Heart left ventricle (tissue), 16 donors: ENCODE results near the gene GTF2E1. TPM values are rescaled to one million over a fixed set of nuclear protein-coding genes. Genes with fewer than 3 reads are reported as not detected.

ENCODE experiments used
- ATAC-seq, 4 donors: fragments of 200-7000 bp; cut with Tn5 transposase; one replicate each; pipeline ENCODE4 v1.9.1; 2020 to 2022; ENCODE audit warnings: moderate library complexity in 4 of 4, mild to moderate bottlenecking in 3 of 4, moderate number of reproducible peaks in 1 of 4
- DNase-seq, 5 donors: peaks; one replicate each; pipeline ENCODE4 v3.0.0-alpha.2; 2020
- H3K27ac ChIP-seq, 12 donors: fragments of 200-600 bp; sonication (generic) in 4 of 12; one replicate each; pipeline versions ENCODE4 v1.5.0 to v1.8.0; 2016 to 2022; ENCODE audit warnings: mild to moderate bottlenecking in 2 of 12
- H3K27me3 ChIP-seq, 9 donors: fragments of 200-600 bp; sonication (generic) in 2 of 9; one replicate each; pipeline versions ENCODE4 v1.5.1 to v1.8.0; 2016 to 2022; ENCODE audit warnings: mild to moderate bottlenecking in 3 of 9
- H3K36me3 ChIP-seq, 9 donors: fragments of 200-600 bp; sonication (generic) in 2 of 9; one replicate each; pipeline versions ENCODE4 v1.5.0 to v1.8.0; 2018 to 2022; ENCODE audit warnings: mild to moderate bottlenecking in 2 of 9
- H3K4me1 ChIP-seq, 12 donors: fragments of 200-600 bp; sonication (generic) in 4 of 12; one replicate each; pipeline versions ENCODE4 v1.5.0 to v1.8.0; 2016 to 2022; ENCODE audit warnings: mild to moderate bottlenecking in 3 of 12
- H3K4me3 ChIP-seq, 12 donors: fragments of 200-600 bp; sonication (generic) in 4 of 12; one replicate each; pipeline versions ENCODE4 v1.5.0 to v1.8.0; 2017 to 2022; ENCODE audit warnings: mild to moderate bottlenecking in 9 of 12, moderate library complexity in 4 of 12
- H3K9me3 ChIP-seq, 12 donors: fragments of 200-600 bp; sonication (generic) in 4 of 12; one replicate each; pipeline versions ENCODE4 v1.5.0 to v1.8.0; 2016 to 2022; ENCODE audit warnings: mild to moderate bottlenecking in 1 of 12
- POLR2A ChIP-seq, 2 donors: fragments of 450-650 bp; IDR thresholded peaks; one replicate each; pipeline ENCODE4 v1.6.1; 2017; ENCODE audit warnings: antibody characterized with exemption in 2 of 2, mild to moderate bottlenecking in 2 of 2, moderate library complexity in 2 of 2
- WGBS, 4 donors: extraction: QIAGEN DNeasy Blood & Tissue Kit in 2 of 4; methylation state at CpG; one replicate each; pipeline versions ENCODE4 v1.1.5 to v1.1.7; 2013 to 2018; 5-methylcytosine and 5-hydroxymethylcytosine counted together
- intact Hi-C, 10 donors: fragments of 100-400 bp; cut with DNase I; formaldehyde crosslinking; loops; one replicate each; pipeline versions ENCODE4 v1.11.1 to v1.14.2; 2022
- long read RNA-seq, 3 donors: library from polyadenylated mRNA; unstranded; transcript quantifications; one replicate each; pipeline ENCODE4 v2.0.0, GENCODE V29; 2020 to 2021
- polyA plus RNA-seq, 2 donors: library from polyadenylated mRNA; stranded (reverse); fragments of 200-250 nt; gene quantifications; one replicate each; pipeline ENCODE4 v1.2.3, GENCODE V29; 2013
- total RNA-seq, 9 donors: library from RNA; depleted of rRNA in 2 of 9; stranded (reverse); fragments of >200 nt in 2 of 9; fragmentation: NEBNext Ultra II Directional in 3 of 9; extraction: Animal tissue kit (Norgen Biotek cat#: 25700) in 3 of 9; gene quantifications; one replicate each; pipeline versions ENCODE4 v1.1.0 to v1.2.4, GENCODE V29; 2016 to 2023
- TF ChIP-seq, protein P1 (sequence below), 12 donors: fragments of 200-600 bp; sonication (generic) in 4 of 12; IDR thresholded peaks; one replicate each; pipeline versions ENCODE4 v1.5.0 to v1.8.0; 2018 to 2022; ENCODE audit warnings: antibody characterized with exemption in 12 of 12, mild to moderate bottlenecking in 5 of 12
- donor health status: ischemic (EF 13 %, LVEDD 7.1; RV severe dilation, severe dysfunction).
- donor health status: healthy with polysubstance abuse.
- donor health status: DM: no; HTN: yes; CAD: no.
- donor health status: DM: no; HTN: no; CAD: no.
- donor health status: ischemic (EF 25% LVEDD 6.9; RV normal size, moderate dysfunction).
- donor health status: ischemic (EF 25% LVEDD 5.7; RV mildly dilated, moderate dysfunction).
- donor health status: healthy.
- donor health status: DM: yes; HTN: yes; CAD: no.
- donor health status: ischemic (EF 35%, LVEDD 5.7; RV mildly dilated, moderate dysfunction).
- donor health status: nonischemic (EF 11% LVEDD 7.7; RV severe dilation, severe dysfunction).
- donor health status: DM: yes; HTN: yes; CAD: no.
- donor health status: PGD.
- donor health status: ischemic (EF 29% LVEDD 5.4; RV normal size, mild dysfunction).
- donor health status: nonischemic (EF 23%, LVEDD 6.1; RV moderate dilation, normal function).

The GTF2E1 gene
- total RNA-seq, result 10 to 100 TPM in 7 of 9 donors, 1 to 10 TPM in 2; 7.3 to 15.1 (median 12.2) TPM
- 1 to 10 TPM; 3.7 to 6.7 TPM for polyA plus RNA-seq
- long read RNA-seq, donor 1, transcript GTF2E1-201 (5 exons, 3,012 nt), result major isoform, 7 of 7 reads
- long read RNA-seq, donor 1, partial matches to known transcripts, result 0 of 7 reads
- long read RNA-seq, donor 1, other reads (novel, unspliced or antisense), result 0 of 7 reads
- long read RNA-seq, donor 2, transcript GTF2E1-201 (5 exons, 3,012 nt), result major isoform, 13 of 16 reads
- long read RNA-seq, donor 2, partial matches to known transcripts, result 0 of 16 reads
- long read RNA-seq, donor 2, other reads (novel, unspliced or antisense), result 3 of 16 reads
- long read RNA-seq, donor 3, transcript GTF2E1-201 (5 exons, 3,012 nt), result major isoform, 5 of 8 reads
- long read RNA-seq, donor 3, partial matches to known transcripts, result 2 of 8 reads
- long read RNA-seq, donor 3, other reads (novel, unspliced or antisense), result 1 of 8 reads

DNA sequence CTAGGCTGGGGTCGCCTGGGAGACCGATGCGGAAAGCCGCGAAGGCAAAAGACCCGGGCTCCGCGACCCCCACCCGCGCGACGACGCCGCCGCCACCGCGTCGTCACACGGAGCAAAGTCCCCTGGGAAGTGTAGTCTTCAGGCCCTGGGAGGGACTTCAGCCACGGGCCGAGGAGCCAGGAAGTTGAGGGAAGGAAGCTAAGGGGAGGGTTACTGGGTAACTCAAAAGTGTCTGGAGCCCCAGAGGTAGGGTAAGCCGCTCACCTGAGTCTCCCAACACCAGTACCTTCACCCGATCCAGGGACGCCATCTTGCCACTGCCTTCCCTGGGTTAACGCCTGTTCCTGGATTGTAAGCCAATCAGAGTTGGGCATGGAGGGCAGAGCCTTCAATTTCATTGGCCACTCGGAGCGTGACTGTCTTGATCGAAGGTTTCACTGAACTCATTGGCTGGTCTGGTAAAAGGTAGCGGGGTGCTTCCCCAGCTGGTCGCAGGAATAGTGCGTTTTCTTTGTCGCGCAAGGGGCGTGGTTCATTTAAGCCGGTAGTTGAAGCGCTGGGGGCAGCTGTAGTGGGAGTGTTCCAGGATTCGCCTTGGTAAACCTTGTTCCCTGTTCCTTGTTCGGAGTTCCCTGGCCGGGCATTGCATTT is at the start of gene GTF2E1, which contains the start of gene RABL3:
Gene GTF2E1, plus strand, starts transcription at position 547 of the 651 bp plus-strand sequence. CDS start 7,809 bp downstream, outside the sequence.
Gene RABL3, minus strand, starts transcription at position 319 of the 651 bp plus-strand sequence. Its CDS starts 9 bp downstream, at position 310.
- TF ChIP-seq, protein P1, sequence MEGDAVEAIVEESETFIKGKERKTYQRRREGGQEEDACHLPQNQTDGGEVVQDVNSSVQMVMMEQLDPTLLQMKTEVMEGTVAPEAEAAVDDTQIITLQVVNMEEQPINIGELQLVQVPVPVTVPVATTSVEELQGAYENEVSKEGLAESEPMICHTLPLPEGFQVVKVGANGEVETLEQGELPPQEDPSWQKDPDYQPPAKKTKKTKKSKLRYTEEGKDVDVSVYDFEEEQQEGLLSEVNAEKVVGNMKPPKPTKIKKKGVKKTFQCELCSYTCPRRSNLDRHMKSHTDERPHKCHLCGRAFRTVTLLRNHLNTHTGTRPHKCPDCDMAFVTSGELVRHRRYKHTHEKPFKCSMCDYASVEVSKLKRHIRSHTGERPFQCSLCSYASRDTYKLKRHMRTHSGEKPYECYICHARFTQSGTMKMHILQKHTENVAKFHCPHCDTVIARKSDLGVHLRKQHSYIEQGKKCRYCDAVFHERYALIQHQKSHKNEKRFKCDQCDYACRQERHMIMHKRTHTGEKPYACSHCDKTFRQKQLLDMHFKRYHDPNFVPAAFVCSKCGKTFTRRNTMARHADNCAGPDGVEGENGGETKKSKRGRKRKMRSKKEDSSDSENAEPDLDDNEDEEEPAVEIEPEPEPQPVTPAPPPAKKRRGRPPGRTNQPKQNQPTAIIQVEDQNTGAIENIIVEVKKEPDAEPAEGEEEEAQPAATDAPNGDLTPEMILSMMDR (IDR thresholded peaks at IDR 0.05), result no peak
- peak in 1 of 2 donors; percentile 64 for TF ChIP-seq POLR2A (IDR thresholded peaks at IDR 0.05)
- peak; percentile 100 for ATAC-seq
- WGBS, 4 donors, result 0 to 1% (median 0%) methylated on average over 31 to 39 of the region's 39 CpGs

DNA sequence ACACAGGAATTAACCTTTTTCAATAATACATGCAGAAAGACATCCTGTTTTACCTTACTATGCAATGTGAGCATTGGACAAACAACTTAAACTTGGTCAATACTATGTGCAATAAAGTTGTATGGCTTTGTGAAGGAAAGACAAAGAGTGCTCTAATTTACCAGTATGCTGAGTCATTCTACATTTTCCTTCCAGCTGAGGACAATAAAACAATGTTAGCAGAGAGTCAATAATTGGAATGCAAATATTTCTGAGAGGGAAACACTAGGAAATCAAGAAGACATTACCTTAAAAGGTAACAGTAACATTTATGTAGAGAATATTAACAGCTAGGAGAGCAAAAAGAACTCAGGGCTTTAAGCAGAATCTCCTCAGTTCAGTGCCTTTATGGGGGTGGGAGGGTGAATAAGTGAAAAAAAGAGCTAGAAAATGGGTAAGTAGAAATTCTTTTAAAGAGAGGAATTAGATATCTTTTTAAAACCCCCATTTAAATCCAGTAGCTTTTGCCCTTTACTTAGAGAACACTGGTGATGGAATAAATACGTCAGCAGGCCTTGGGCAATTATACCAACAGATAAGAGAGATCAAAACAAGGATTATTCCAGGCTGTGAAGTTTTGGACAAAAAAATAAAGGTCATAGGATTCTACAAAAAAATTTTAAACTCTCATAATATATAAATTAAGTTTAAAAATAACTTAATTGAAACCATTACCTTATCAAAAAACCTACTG is 48.9 kb upstream of the GTF2E1 start:
- intact Hi-C loops, result no loop called here
- Histone ChIP-seq H3K36me3 (peaks cover 0 to 55% (median 17%) of the 10 kb centered on the region in 9 donors), H3K4me1 (peaks cover 0 to 14% (median 0%) of the 10 kb centered on the region in 12 donors), H3K4me3 (no peak overlapping the region), H3K9me3 (no peaks in the 10 kb centered on the region), H3K27ac (no peak overlapping the region), H3K27me3 (no peaks in the 10 kb centered on the region)
- ATAC-seq, result no peak
- 89 to 98% (median 93%) methylated on average over 1 of the region's 1 CpG for WGBS, 4 donors
- no peak for DNase-seq
- no peak for TF ChIP-seq POLR2A (IDR thresholded peaks at IDR 0.05)
- TF ChIP-seq, protein P1 (IDR thresholded peaks at IDR 0.05), result no peak

More for the DNA sequence above, at the start of gene GTF2E1, which contains the start of gene RABL3:
- H3K36me3 ChIP-seq, result peaks cover 0 to 11% (median 0%) of the 10 kb centered on the region in 9 donors
- peak; percentile 95 to 98 (median 97) for DNase-seq
- peak within 1 kb of the TSS; percentile 59 to 97 (median 85) for H3K4me3 ChIP-seq
- peak within 1 kb of the TSS; percentile 83 to 98 (median 93) for H3K27ac ChIP-seq
- peaks cover 0 to 29% (median 17%) of the 10 kb centered on the region in 12 donors for H3K4me1 ChIP-seq
- intact Hi-C loops, result loop anchor here in 8 of 10 donors (1.0 to 10.0 kb wide), 6 partner anchors 146 to 325 kb away; partner anchors contain the start of gene NDUFB4 (in 8 of the 8)
- H3K27me3 ChIP-seq, result no peaks in the 10 kb centered on the region
- no peaks in the 10 kb centered on the region for H3K9me3 ChIP-seq

DNA sequence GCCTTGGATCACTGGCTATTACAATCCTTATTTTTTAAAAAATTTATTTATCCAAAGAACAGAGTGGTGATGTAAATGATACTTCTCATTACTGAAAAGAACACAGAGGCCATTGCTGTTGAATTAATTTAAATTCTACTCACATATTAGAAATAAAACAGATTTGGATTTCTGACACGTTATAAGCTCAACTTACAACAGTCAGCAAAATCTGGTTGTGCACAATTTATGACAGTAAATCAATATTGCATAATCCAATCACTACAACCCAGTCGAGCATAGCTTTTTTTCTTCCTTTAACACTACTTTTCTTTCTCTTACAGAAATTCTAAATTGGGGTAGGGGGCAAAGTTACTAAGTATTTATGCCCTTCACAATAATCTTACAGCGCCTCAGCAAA is 43.2 kb upstream of the GTF2E1 start:
- TF ChIP-seq, protein P1 (IDR thresholded peaks at IDR 0.05), result no peak
- TF ChIP-seq POLR2A (IDR thresholded peaks at IDR 0.05), result no peak
- ATAC-seq (no peak), DNase-seq (no peak)
- 89 to 97% (median 95%) methylated on average over 3 of the region's 3 CpGs for WGBS, 4 donors
- no peaks in the 10 kb centered on the region for H3K27me3 ChIP-seq
- no peak overlapping the region for H3K27ac ChIP-seq
- no peaks in the 10 kb centered on the region for H3K4me1 ChIP-seq
- peaks cover 0 to 15% (median 0%) of the 10 kb centered on the region in 12 donors for H3K9me3 ChIP-seq
- intact Hi-C loops, result no loop called here
- H3K4me3 ChIP-seq, result no peak overlapping the region
- peaks cover 0 to 32% (median 16%) of the 10 kb centered on the region in 9 donors for H3K36me3 ChIP-seq
